Measurements from ENCODE around the gene MRPL49.

DNA sequence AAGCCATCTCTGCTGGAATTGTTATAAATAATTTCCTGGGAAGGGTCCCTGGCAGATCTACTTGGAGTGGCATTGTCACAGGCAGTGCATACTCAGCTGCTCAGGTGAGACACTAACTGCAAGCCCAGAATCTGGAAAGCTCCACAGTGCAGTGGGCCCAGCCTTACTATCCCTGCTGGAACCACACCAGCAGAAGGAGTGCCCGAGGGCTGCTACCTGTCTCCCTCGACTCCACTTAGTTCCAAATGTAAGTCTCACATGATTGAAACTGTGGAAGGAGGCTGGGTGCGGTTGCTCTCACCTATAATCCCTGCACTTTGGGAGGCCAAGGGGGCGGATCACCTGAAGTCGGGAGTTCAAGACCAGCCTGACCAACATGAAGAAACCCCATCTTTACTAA lies 26.5 kb downstream of the MRPL49 start:
- TF ChIP-seq JUND (IDR thresholded peaks at IDR 0.05; ENCODE audit: low read length) (no peak), POLR2A (IDR thresholded peaks at IDR 0.05; ENCODE audit: control extremely low read depth in 1 of 2, low read depth in 2 of 2, low read length in 2 of 2) (no peak), ZNF274 (IDR thresholded peaks at IDR 0.05; ENCODE audit: borderline replicate concordance, extremely low read depth, low read length) (no peak), RNF2 (IDR thresholded peaks at IDR 0.05; ENCODE audit: borderline replicate concordance, low read depth, low read length, missing control alignments, poor library complexity, severe bottlenecking) (no peak), SP4 (IDR thresholded peaks at IDR 0.05; ENCODE audit: low read length) (no peak), BCL11A (IDR thresholded peaks at IDR 0.05; ENCODE audit: low read depth in 2 of 2, low read length in 2 of 2) (no peak), EP300 (IDR thresholded peaks at IDR 0.05; ENCODE audit: borderline replicate concordance in 1 of 2, low read depth in 2 of 2, low read length in 2 of 2) (no peak), GABPA (IDR thresholded peaks at IDR 0.05; ENCODE audit: borderline replicate concordance, insufficient read depth, low read length) (no peak), TAF1 (IDR thresholded peaks at IDR 0.05; ENCODE audit: low read depth, low read length) (no peak)
- TF ChIP-seq, protein P1, sequence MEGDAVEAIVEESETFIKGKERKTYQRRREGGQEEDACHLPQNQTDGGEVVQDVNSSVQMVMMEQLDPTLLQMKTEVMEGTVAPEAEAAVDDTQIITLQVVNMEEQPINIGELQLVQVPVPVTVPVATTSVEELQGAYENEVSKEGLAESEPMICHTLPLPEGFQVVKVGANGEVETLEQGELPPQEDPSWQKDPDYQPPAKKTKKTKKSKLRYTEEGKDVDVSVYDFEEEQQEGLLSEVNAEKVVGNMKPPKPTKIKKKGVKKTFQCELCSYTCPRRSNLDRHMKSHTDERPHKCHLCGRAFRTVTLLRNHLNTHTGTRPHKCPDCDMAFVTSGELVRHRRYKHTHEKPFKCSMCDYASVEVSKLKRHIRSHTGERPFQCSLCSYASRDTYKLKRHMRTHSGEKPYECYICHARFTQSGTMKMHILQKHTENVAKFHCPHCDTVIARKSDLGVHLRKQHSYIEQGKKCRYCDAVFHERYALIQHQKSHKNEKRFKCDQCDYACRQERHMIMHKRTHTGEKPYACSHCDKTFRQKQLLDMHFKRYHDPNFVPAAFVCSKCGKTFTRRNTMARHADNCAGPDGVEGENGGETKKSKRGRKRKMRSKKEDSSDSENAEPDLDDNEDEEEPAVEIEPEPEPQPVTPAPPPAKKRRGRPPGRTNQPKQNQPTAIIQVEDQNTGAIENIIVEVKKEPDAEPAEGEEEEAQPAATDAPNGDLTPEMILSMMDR (IDR thresholded peaks at IDR 0.05; ENCODE audit: control extremely low read depth in 1 of 3, insufficient read depth in 1 of 3, low read depth in 1 of 3, low read length in 3 of 3): no peak

Data from H1 (cell line).